Panc1 (cell line): ENCODE measurements around the gene ANO2. TPM values are rescaled to one million over a fixed set of nuclear protein-coding genes. Genes with fewer than 3 reads are reported as not detected.

Source experiments
- ATAC-seq: fragments of 200-7000 bp; cut with Tn5 transposase; 2 replicates; pipeline ENCODE4 v1.9.1; 2020; ENCODE audit warnings: mild to moderate bottlenecking, moderate library complexity
- BruUV-seq: library from RNA; stranded (reverse); fragments of 400-500 nt; replicated peaks from 2 replicates; lab custom pipeline; 2021; lab: Mats Ljungman, UMichigan
- CTCF ChIA-PET: fragments of 300-600 bp; sonication (Branson Sonifier 250); formaldehyde crosslinking; loops from one replicate; lab custom pipeline; 2022; ENCODE audit warnings: antibody characterized with exemption; lab: Charles Lee
- POLR2A ChIA-PET: fragments of 300-600 bp; sonication (Branson Sonifier 250); formaldehyde crosslinking; loops from one replicate; lab custom pipeline; 2022; ENCODE audit warnings: antibody characterized with exemption; lab: Charles Lee
- DNase-seq: peaks from one replicate; pipeline ENCODE4 v3.0.0-alpha.2; 2010; ENCODE audit warnings: low read depth, low spot score
- H3K27ac ChIP-seq: 2 replicates; pipeline ENCODE4 v1.5.1; 2011; ENCODE audit warnings: mild to moderate bottlenecking, low read length, inconsistent platforms
- H3K27me3 ChIP-seq: fragments of 200-500 bp; sonication (Bioruptor generic); 2 replicates; pipeline ENCODE4 v1.6.0; 2014; ENCODE audit warnings: low read length, inconsistent platforms; ENCODE audit not compliant: control insufficient read depth, insufficient read depth
- H3K36me3 ChIP-seq: fragments of 200-500 bp; sonication (Bioruptor generic); 2 replicates; pipeline ENCODE4 v1.5.1; 2014; ENCODE audit warnings: inconsistent platforms, mild to moderate bottlenecking, low read length, moderate library complexity; ENCODE audit not compliant: control insufficient read depth, insufficient read depth
- H3K4me1 ChIP-seq: 2 replicates; pipeline ENCODE4 v1.5.1; 2011; ENCODE audit warnings: inconsistent platforms, mild to moderate bottlenecking, low read length, moderate library complexity; ENCODE audit not compliant: control insufficient read depth, insufficient read depth
- H3K4me3 ChIP-seq, 2 experiments: 2 replicates each; pipeline ENCODE4 v1.5.1; 2011 to 2012; ENCODE audit warnings: low read depth in 2 of 2, low read length in 2 of 2, mild to moderate bottlenecking in 2 of 2, inconsistent platforms in 1 of 2, moderate library complexity in 1 of 2
- H3K9me3 ChIP-seq: fragments of 200-500 bp; sonication (Bioruptor generic); 2 replicates; pipeline ENCODE4 v1.5.1; 2014; ENCODE audit warnings: low read depth, mild to moderate bottlenecking, inconsistent platforms, low read length, moderate library complexity; ENCODE audit not compliant: control insufficient read depth, insufficient read depth
- CTCF ChIP-seq: fragments of 450-650 bp; IDR thresholded peaks from 2 replicates; pipeline ENCODE4 v1.5.1; 2017; ENCODE audit warnings: mild to moderate bottlenecking
- POLR2AphosphoS5 ChIP-seq: IDR thresholded peaks from 2 replicates; pipeline ENCODE4 v1.6.1; 2012; ENCODE audit warnings: mild to moderate bottlenecking, low read depth, low read length, moderate library complexity
- REST ChIP-seq, 2 experiments: IDR thresholded peaks; 2 replicates each; pipeline ENCODE4 v1.6.1; 2011 to 2012; ENCODE audit warnings: low read depth in 2 of 2, control low read depth in 1 of 2, low read length in 1 of 2, mild to moderate bottlenecking in 1 of 2, moderate library complexity in 1 of 2; ENCODE audit not compliant: insufficient read depth in 1 of 2
- SIN3A ChIP-seq: IDR thresholded peaks from 2 replicates; pipeline ENCODE4 v1.6.1; 2012; ENCODE audit warnings: low read depth, mild to moderate bottlenecking, low read length, moderate library complexity, borderline replicate concordance; ENCODE audit not compliant: insufficient read depth
- TCF7L2 ChIP-seq: IDR thresholded peaks from 2 replicates; pipeline ENCODE4 v1.6.1; 2011; ENCODE audit warnings: mild to moderate bottlenecking, low read depth, low read length, inconsistent platforms
- in situ Hi-C: cut with HindIII; loops from 2 replicates; pipeline ENCODE4 v1.10.0; 2016; ENCODE audit warnings: low sequenced_read_pairs, low pct_unique_long_range_greater_than_20kb
- intact Hi-C: fragments of 100-400 bp; cut with micrococcal nuclease; formaldehyde crosslinking; loops from one replicate; pipeline ENCODE4 v1.10.0; 2022; ENCODE audit not compliant: unreplicated experiment
- total RNA-seq: library from RNA; stranded (reverse); gene quantifications from one replicate; pipeline ENCODE4 v1.2.1, GENCODE V29; 2021; ENCODE audit not compliant: unreplicated experiment

Gene ANO2
- total RNA-seq, 1 experiment from 2014 or later = not detected

DNA sequence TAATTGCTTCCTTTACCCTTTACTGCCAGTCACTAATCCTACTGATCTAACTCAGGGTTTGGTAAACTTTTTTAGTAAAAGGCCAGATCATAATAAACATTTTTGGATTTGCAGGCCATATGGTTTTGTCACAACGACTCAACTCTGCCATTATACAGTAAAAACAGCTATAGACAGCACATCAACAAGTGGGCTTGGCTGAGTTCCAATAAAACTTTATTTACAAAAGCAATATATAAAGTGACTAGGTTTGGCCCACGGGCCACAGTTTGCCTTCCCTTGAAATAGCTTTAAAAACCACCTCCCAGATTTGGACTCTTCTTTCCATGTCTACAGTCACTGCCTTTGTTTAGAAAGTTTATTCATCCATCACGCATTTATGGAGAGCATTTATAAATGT, 366.3 kb downstream of the ANO2 start:
- TF ChIP-seq TCF7L2 (no peak), CTCF (no peak), REST (IDR thresholded peaks at IDR 0.05; ENCODE audit: insufficient read depth in 1 of 2, low read depth in 2 of 2, low read length in 1 of 2) (no peak), POLR2AphosphoS5 (no peak), SIN3A (no peak)
- DNase-seq = no peak
- BruUV-seq = no TSS peak
- Histone ChIP-seq H3K27ac (no peak overlapping the region), H3K4me1 (no peaks in the 10 kb centered on the region), H3K36me3 (no peaks in the 10 kb centered on the region), H3K4me3 (no peak overlapping the region), H3K9me3 (no peaks in the 10 kb centered on the region), H3K27me3 (no peaks in the 10 kb centered on the region)
- intact Hi-C loops (no loop called here), in situ Hi-C loops (no loop called here)
- ChIA-PET POLR2A (no interaction called here), CTCF (no interaction called here)
- ATAC-seq = no peak

DNA sequence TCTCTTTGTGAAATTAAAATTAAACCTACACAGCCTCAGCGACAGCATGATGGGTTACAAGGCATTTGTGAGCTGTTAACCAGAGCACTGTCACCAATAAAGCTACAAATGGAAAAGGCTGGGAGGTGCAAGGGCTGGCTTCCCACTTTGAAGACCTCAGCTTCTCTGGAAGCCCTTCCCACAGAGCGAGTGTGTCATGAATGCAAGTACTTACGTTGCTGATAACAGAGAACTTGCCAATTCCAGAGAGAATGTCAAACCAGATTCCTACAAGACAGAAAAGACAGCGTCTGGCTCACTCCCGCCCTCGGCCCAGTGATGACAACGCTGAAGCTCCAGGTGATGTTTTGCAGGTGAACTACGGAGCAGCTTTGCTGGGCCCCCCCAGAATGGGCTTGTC, 367.3 kb downstream of the ANO2 start:
- DNase-seq (no peak), ATAC-seq (no peak)
- in situ Hi-C loops = no loop called here
- no peak for TF ChIP-seq SIN3A
- H3K4me3 ChIP-seq = no peak overlapping the region
- no peaks in the 10 kb centered on the region for H3K27me3 ChIP-seq
- no peak overlapping the region for H3K27ac ChIP-seq
- H3K4me1 ChIP-seq = no peaks in the 10 kb centered on the region
- no TSS peak for BruUV-seq
- CTCF ChIA-PET = no interaction called here
- intact Hi-C loops = no loop called here
- H3K36me3 ChIP-seq = no peaks in the 10 kb centered on the region
- H3K9me3 ChIP-seq = no peaks in the 10 kb centered on the region
- POLR2A ChIA-PET = no interaction called here

GRCh38 chr12:5577211-5577612, 367.8 kb downstream of the ANO2 start:
- TF ChIP-seq POLR2AphosphoS5 (no peak), TCF7L2 (no peak), SIN3A (no peak), REST (IDR thresholded peaks at IDR 0.05; ENCODE audit: insufficient read depth in 1 of 2, low read depth in 2 of 2, low read length in 1 of 2) (no peak), CTCF (no peak)
- POLR2A ChIA-PET = no interaction called here
- ATAC-seq = no peak

More at GRCh38 chr12:5577211-5577612, 367.8 kb downstream of the ANO2 start:
- CTCF ChIA-PET = no interaction called here
- Histone ChIP-seq H3K27me3 (no peaks in the 10 kb centered on the region), H3K27ac (no peak overlapping the region), H3K36me3 (no peaks in the 10 kb centered on the region), H3K4me1 (no peaks in the 10 kb centered on the region), H3K9me3 (no peaks in the 10 kb centered on the region), H3K4me3 (no peak overlapping the region)
- BruUV-seq = no TSS peak
- intact Hi-C loops (no loop called here), in situ Hi-C loops (no loop called here)
- DNase-seq = no peak
